ENCODE measurements around the gene MARCO. TPM values are rescaled to one million over a fixed set of nuclear protein-coding genes. Genes with fewer than 3 reads are reported as not detected.
A peak's percentile ranks its signal among the peaks of the same experiment; 100 is the strongest.

The MARCO gene
- total and polyA plus RNA-seq, 10 donors, result 3.0 to 155 (median 24.3) TPM

GRCh38 chr2:118929059-118929458 lies 12.9 kb upstream of the MARCO start:
- DNase-seq, result no peak
- Histone ChIP-seq H3K9me3 (peaks cover 5 to 29% (median 27%) of the 10 kb centered on the region in 8 donors), H3K4me1 (peaks cover 0 to 6% (median 0%) of the 10 kb centered on the region in 6 donors), H3K4me3 (no peak overlapping the region), H3K27me3 (replicated peaks in 1 of 7) (peaks cover 0 to 5% (median 0%) of the 10 kb centered on the region in 7 donors), H3K27ac (peak overlapping the region in 1 of 8 donors; percentile 7), H3K36me3 (no peaks in the 10 kb centered on the region)
- TF ChIP-seq CTCF (IDR thresholded peaks at IDR 0.05 in 8 of 11, conservative IDR thresholded peaks at IDR 0.05 in 3 of 11) (no peak), POLR2A (IDR thresholded peaks at IDR 0.05) (no peak)
- intact Hi-C loops (cut with DNase I; ENCODE audit: low total_unique reads), result no loop called here
- 56 to 75% (median 61%) methylated on average over 1 of the region's 1 CpG for WGBS, 5 donors

- DNase-seq, result no peak
- 41 to 55% (median 47%) methylated on average over 1 of the region's 1 CpG for WGBS, 5 donors
- Histone ChIP-seq H3K27ac (no peak overlapping the region), H3K36me3 (no peaks in the 10 kb centered on the region), H3K4me1 (peaks cover 0 to 4% (median 0%) of the 10 kb centered on the region in 6 donors), H3K27me3 (replicated peaks in 1 of 7) (no peaks in the 10 kb centered on the region), H3K9me3 (peaks cover 5 to 34% (median 30%) of the 10 kb centered on the region in 8 donors), H3K4me3 (no peak overlapping the region)
- TF ChIP-seq POLR2A (IDR thresholded peaks at IDR 0.05), result no peak
- TF ChIP-seq POLR2AphosphoS5 (IDR thresholded peaks at IDR 0.05), result no peak
- TF ChIP-seq CTCF (IDR thresholded peaks at IDR 0.05 in 8 of 11, conservative IDR thresholded peaks at IDR 0.05 in 3 of 11), result no peak
- intact Hi-C loops (cut with DNase I; ENCODE audit: low total_unique reads), result no loop called here
These were observed 9.0 kb upstream of the MARCO start for GRCh38 chr2:118932949-118933348.

- Histone ChIP-seq H3K27me3 (replicated peaks in 1 of 7) (peaks cover 0 to 9% (median 0%) of the 10 kb centered on the region in 7 donors), H3K4me1 (peaks cover 0 to 21% (median 3%) of the 10 kb centered on the region in 6 donors), H3K4me3 (no peak overlapping the region), H3K9me3 (peaks cover 5 to 34% (median 30%) of the 10 kb centered on the region in 8 donors), H3K27ac (peak overlapping the region in 3 of 8 donors; percentile 25 to 51 (median 37)), H3K36me3 (no peaks in the 10 kb centered on the region)
- WGBS, 5 donors, result 44 to 62% (median 50%) methylated on average over 2 of the region's 2 CpGs
- DNase-seq, result no peak
- intact Hi-C loops (cut with DNase I; ENCODE audit: low total_unique reads), result no loop called here
- no peak for TF ChIP-seq CTCF (IDR thresholded peaks at IDR 0.05 in 8 of 11, conservative IDR thresholded peaks at IDR 0.05 in 3 of 11)
- no peak for TF ChIP-seq POLR2A (IDR thresholded peaks at IDR 0.05)
- TF ChIP-seq POLR2AphosphoS5 (IDR thresholded peaks at IDR 0.05), result no peak
These were observed 5.7 kb upstream of the MARCO start for GRCh38 chr2:118936306-118936705.

GRCh38 chr2:118936936-118937335 lies 5.1 kb upstream of the MARCO start:
- TF ChIP-seq POLR2AphosphoS5 (IDR thresholded peaks at IDR 0.05), result no peak
- TF ChIP-seq CTCF (IDR thresholded peaks at IDR 0.05 in 8 of 11, conservative IDR thresholded peaks at IDR 0.05 in 3 of 11), result no peak
- TF ChIP-seq POLR2A (IDR thresholded peaks at IDR 0.05), result no peak
- Histone ChIP-seq H3K27me3 (replicated peaks in 1 of 7) (peaks cover 0 to 9% (median 0%) of the 10 kb centered on the region in 7 donors), H3K4me3 (no peak overlapping the region), H3K27ac (peak overlapping the region in 3 of 8 donors; percentile 25 to 51 (median 37)), H3K36me3 (no peaks in the 10 kb centered on the region), H3K4me1 (peaks cover 0 to 26% (median 3%) of the 10 kb centered on the region in 6 donors), H3K9me3 (peaks cover 5 to 28% (median 24%) of the 10 kb centered on the region in 8 donors)
- 52 to 82% (median 70%) methylated on average over 6 of the region's 6 CpGs for WGBS, 5 donors
- no peak for DNase-seq
- intact Hi-C loops (cut with DNase I; ENCODE audit: low total_unique reads), result no loop called here

Data from spleen (tissue), 11 donors.